Activated CD4-positive, alpha-beta T cell treated with anti-CD3 and anti-CD28 coated beads, Interleukin-2, amount 10 ng/mL, durations not matched to agents 24 days and 14 days (primary cell): ENCODE data around the gene STAT3. TPM values are rescaled to one million over a fixed set of nuclear protein-coding genes. Genes with fewer than 3 reads are reported as not detected.
"Not testable (repeated sequence)": the region's sequence is repeated elsewhere in the genome, so short reads cannot be mapped to it uniquely, and the experiment has no call there.

ENCODE experiments used
- DNase-seq: peaks from one replicate; pipeline ENCODE4 v3.0.0; 2022
- H3K27ac Mint-ChIP-seq: one replicate; pipeline ENCODE4 v1.8.0; 2022; ENCODE audit warnings: mild to moderate bottlenecking, mixed read lengths
- H3K27me3 Mint-ChIP-seq: one replicate; pipeline ENCODE4 v1.8.0; 2022; ENCODE audit warnings: mixed read lengths
- H3K36me3 Mint-ChIP-seq: one replicate; pipeline ENCODE4 v1.8.0; 2022; ENCODE audit warnings: low read depth, mild to moderate bottlenecking, mixed read lengths
- H3K4me1 Mint-ChIP-seq: one replicate; pipeline ENCODE4 v1.8.0; 2021; ENCODE audit warnings: mixed read lengths
- H3K4me3 Mint-ChIP-seq: one replicate; pipeline ENCODE4 v1.8.0; 2022; ENCODE audit warnings: mild to moderate bottlenecking, moderate library complexity, mixed read lengths
- H3K9me3 Mint-ChIP-seq: one replicate; pipeline ENCODE4 v1.8.0; 2021; ENCODE audit warnings: mixed read lengths
- intact Hi-C: fragments of 100-400 bp; cut with micrococcal nuclease; formaldehyde crosslinking; loops from one replicate; pipeline ENCODE4 v1.15.1; 2023
- total RNA-seq: library from RNA; stranded (reverse); gene quantifications from 2 replicates; pipeline ENCODE4 v1.2.3, GENCODE V29; 2022

STAT3 gene
- total RNA-seq, 1 donor from 2014 or later, result 252 TPM

DNA sequence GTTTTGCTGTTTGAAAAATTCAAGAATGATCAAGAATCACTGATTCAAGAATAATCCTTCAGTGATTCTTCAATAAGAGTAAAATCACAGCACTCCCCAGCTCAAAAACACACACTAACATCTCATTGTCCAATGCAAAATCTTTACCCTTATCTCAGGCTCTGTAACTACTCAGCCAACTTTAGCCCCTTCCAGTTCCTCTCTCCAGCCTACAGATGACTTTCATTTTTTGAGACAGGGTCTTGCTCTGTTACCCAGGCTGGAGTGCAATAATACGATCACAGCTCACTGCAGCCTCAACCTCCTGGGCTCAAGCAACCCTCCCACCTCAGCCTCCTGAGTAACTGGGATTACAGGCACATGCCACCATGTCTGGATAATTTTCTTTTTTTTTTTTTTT, 25.0 kb downstream of the STAT3 start:
- DNase-seq, result no peak
- intact Hi-C loops, result no loop called here
- Mint-ChIP-seq H3K4me3 (peak overlapping the region; percentile 64), H3K4me1 (peaks cover 69% of the 10 kb centered on the region), H3K36me3 (peaks cover 62% of the 10 kb centered on the region), H3K27me3 (no peaks in the 10 kb centered on the region), H3K27ac (peak overlapping the region; percentile 92), H3K9me3 (peaks cover 16% of the 10 kb centered on the region)

GRCh38 chr17:42362245-42362961, 25.8 kb downstream of the STAT3 start:
- H3K27me3 Mint-ChIP-seq, result no peaks in the 10 kb centered on the region
- intact Hi-C loops, result loop anchor here (1.0 kb wide), 1 partner anchor 26 kb away; the partner anchor contains the start of gene STAT3
- H3K36me3 Mint-ChIP-seq, result peaks cover 61% of the 10 kb centered on the region
- peaks cover 16% of the 10 kb centered on the region for H3K9me3 Mint-ChIP-seq
- H3K27ac Mint-ChIP-seq, result peak overlapping the region; percentile 92
- peaks cover 68% of the 10 kb centered on the region for H3K4me1 Mint-ChIP-seq
- no peak for DNase-seq
- peak overlapping the region; percentile 67 for H3K4me3 Mint-ChIP-seq

- Mint-ChIP-seq H3K4me1 (peaks cover 68% of the 10 kb centered on the region), H3K9me3 (peaks cover 16% of the 10 kb centered on the region), H3K36me3 (peaks cover 60% of the 10 kb centered on the region), H3K27me3 (no peaks in the 10 kb centered on the region), H3K27ac (peak overlapping the region; percentile 92), H3K4me3 (peak overlapping the region; percentile 67)
- intact Hi-C loops, result loop anchor here (1.0 kb wide), 2 partner anchors 20 to 27 kb away; partner anchors contain the start of gene STAT3
- peak; percentile 76 for DNase-seq
These were observed 26.5 kb downstream of the STAT3 start for GRCh38 chr17:42361781-42362186.

DNA sequence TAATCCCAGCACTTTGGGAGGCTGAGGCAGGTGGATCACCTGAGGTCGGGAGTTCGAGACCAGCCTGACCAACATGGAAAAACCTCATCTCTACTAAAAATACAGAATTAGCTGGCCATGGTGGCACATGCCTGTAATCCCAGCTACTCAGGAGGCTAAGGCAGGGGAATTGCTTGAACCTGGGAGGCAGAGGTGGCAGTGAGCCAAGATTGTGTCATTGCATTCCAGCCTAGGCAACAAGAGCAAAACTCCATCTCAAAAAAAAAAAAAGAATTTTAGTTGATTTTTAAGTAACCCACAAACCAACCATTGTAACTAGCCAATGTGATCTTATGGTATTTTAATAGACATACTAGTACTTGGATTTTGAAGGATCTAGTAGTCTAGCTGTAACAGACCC, 27.9 kb downstream of the STAT3 start:
- intact Hi-C loops, H3K27me3 Mint-ChIP-seq, DNase-seq, H3K4me3 Mint-ChIP-seq: not testable (repeated sequence)
- Mint-ChIP-seq H3K27ac (peak overlapping the region; percentile 45), H3K9me3 (peaks cover 16% of the 10 kb centered on the region), H3K4me1 (peaks cover 65% of the 10 kb centered on the region), H3K36me3 (peaks cover 57% of the 10 kb centered on the region)

DNA sequence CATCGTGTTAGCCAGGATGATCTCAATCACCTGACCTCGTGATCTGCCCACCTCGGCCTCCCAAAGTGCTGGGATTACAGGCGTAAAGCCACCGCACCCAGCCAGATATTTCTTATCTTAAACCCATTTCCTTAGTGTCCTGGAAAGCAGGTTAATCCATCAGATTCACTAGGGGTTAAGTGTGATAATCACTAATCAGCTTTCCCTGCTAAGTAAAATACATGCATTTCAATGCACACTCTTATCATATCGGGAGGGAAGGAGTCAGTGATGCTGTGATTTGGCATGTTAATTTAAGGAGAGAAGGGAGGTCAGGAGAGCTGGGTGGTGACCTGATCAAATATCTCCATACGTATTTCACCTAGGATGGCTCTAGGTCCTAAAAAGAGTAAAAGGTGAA, 29.1 kb downstream of the STAT3 start:
- Mint-ChIP-seq H3K4me3 (no peak overlapping the region), H3K9me3 (peaks cover 16% of the 10 kb centered on the region), H3K4me1 (peaks cover 57% of the 10 kb centered on the region), H3K36me3 (peaks cover 48% of the 10 kb centered on the region), H3K27me3 (no peaks in the 10 kb centered on the region), H3K27ac (peak overlapping the region; percentile 67)
- intact Hi-C loops, result no loop called here
- no peak for DNase-seq

DNA sequence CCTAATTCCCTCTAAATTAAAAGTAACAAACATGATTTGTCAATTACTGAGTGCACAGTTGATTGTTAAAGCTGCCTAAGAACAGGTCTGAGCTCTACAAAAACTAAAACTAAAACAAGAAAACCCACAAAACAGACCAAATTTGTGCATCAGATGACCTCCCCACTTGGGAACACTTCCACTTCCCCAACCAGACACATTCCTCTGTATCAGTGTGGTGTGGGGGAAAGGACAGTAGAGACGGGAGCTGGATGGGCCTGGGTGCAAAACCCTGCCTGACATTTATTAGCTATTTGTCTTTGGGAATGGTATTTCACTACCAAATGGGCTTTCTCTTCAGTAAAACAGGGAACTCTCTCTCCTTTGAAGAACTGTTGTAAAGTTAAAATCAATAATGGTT, 29.8 kb downstream of the STAT3 start:
- H3K9me3 Mint-ChIP-seq, result peaks cover 12% of the 10 kb centered on the region
- H3K4me3 Mint-ChIP-seq, result no peak overlapping the region
- H3K27ac Mint-ChIP-seq, result peak overlapping the region; percentile 67
- peaks cover 43% of the 10 kb centered on the region for H3K36me3 Mint-ChIP-seq
- no peak for DNase-seq
- intact Hi-C loops, result no loop called here
- no peaks in the 10 kb centered on the region for H3K27me3 Mint-ChIP-seq
- peaks cover 54% of the 10 kb centered on the region for H3K4me1 Mint-ChIP-seq

DNA sequence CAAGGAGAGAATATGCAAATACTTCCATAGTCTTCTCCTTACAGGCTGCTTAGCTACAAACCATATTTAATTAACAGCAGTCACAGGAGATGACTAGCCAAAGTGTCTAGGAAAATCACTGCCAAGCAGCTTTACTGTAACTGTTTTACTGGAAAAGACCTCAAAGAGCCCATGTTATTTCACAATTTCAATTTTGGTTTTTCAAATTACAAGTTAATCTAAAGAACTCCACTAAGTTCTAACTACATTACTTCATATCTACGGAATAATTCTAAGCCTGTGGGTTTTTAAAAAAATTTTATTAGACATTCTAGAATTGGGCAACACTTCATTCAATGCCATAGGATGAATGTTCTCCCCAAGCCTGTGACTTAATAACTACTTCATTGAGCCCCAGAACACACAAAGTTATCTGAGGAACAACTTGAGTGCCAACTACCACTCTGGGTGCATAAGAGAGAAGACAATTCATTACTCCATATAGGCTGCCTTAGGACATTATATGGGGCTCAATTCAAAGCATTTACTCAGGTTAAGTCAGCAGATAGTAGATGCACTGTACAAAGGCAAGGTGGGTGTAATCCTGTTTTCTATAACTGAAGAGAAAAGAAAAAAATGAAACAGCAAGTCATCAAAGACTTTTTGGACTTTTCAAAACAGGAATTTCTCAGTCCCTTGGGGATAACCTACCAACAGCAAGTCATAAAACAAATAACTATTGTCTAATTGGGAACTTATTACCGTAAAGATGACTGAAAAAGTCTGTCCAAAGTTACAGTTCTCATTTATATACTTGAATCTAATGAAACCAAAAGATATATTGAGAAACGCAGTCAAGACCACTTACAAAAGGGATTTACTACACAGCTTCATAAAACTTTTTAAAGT, 33.0 kb downstream of the STAT3 start:
- Mint-ChIP-seq H3K27ac (peak overlapping the region; percentile 39), H3K27me3 (no peaks in the 10 kb centered on the region), H3K9me3 (no peaks in the 10 kb centered on the region), H3K4me3 (peak overlapping the region; percentile 38), H3K4me1 (peaks cover 39% of the 10 kb centered on the region), H3K36me3 (peaks cover 25% of the 10 kb centered on the region)
- DNase-seq, result no peak
- intact Hi-C loops, result no loop called here

DNA sequence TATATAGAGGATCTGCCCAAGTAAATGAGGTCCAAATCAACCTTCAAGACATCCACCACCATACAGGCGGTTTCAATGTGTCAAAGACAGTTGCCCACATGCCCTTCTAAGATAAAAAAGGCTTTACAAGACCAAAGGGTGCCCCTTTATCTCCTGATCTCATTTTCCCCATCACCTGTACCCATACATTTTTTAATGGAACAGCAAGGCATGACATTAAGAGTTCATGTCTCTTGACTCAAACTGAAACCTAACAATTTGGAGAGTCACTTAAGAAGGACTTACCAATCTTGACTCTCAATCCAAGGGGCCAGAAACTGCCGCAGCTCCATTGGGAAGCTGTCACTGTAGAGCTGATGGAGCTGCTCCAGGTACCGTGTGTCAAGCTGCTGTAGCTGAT, 40.1 kb downstream of the STAT3 start:
- H3K36me3 Mint-ChIP-seq, result peaks cover 56% of the 10 kb centered on the region
- intact Hi-C loops, result no loop called here
- no peaks in the 10 kb centered on the region for H3K27me3 Mint-ChIP-seq
- peak overlapping the region; percentile 76 for H3K27ac Mint-ChIP-seq
- peaks cover 7% of the 10 kb centered on the region for H3K9me3 Mint-ChIP-seq
- peak overlapping the region; percentile 35 for H3K4me3 Mint-ChIP-seq
- H3K4me1 Mint-ChIP-seq, result peaks cover 34% of the 10 kb centered on the region
- DNase-seq, result no peak

DNA sequence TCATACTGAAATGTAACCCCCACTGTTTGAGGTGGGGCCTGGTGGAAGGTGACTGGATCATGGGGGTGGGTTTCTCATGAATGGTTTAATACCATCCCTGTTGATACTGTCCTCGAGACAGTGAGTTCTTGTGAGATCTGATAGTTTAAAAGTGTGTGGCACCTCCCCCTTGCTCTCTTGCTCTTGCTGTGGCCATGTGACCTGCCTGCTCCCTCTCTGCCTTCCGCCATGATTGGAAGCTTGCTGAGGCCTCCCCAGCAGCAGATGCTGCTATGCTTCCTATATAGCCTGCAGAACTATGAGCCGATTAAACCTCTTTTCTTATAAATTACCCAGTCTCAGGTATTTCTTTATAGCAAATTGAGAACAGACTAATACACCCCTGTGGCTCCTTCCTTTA, 40.6 kb downstream of the STAT3 start:
- Mint-ChIP-seq H3K4me3 (no peak overlapping the region), H3K27ac (peak overlapping the region; percentile 76), H3K9me3 (peaks cover 7% of the 10 kb centered on the region), H3K36me3 (peaks cover 60% of the 10 kb centered on the region), H3K27me3 (no peaks in the 10 kb centered on the region), H3K4me1 (peaks cover 38% of the 10 kb centered on the region)
- intact Hi-C loops, result no loop called here
- DNase-seq, result no peak

- Mint-ChIP-seq H3K4me3 (no peak overlapping the region), H3K9me3 (peaks cover 7% of the 10 kb centered on the region), H3K4me1 (peaks cover 38% of the 10 kb centered on the region), H3K36me3 (peaks cover 62% of the 10 kb centered on the region), H3K27me3 (no peaks in the 10 kb centered on the region), H3K27ac (peak overlapping the region; percentile 76)
- DNase-seq, result no peak
- intact Hi-C loops, result no loop called here
These were observed 41.0 kb downstream of the STAT3 start for GRCh38 chr17:42347198-42347597.

- peaks cover 43% of the 10 kb centered on the region for H3K4me1 Mint-ChIP-seq
- H3K27ac Mint-ChIP-seq, result peak overlapping the region; percentile 73
- intact Hi-C loops, result no loop called here
- no peaks in the 10 kb centered on the region for H3K27me3 Mint-ChIP-seq
- H3K9me3 Mint-ChIP-seq, result peaks cover 7% of the 10 kb centered on the region
- peaks cover 65% of the 10 kb centered on the region for H3K36me3 Mint-ChIP-seq
- H3K4me3 Mint-ChIP-seq, result no peak overlapping the region
- DNase-seq, result no peak
These were observed 41.8 kb downstream of the STAT3 start for GRCh38 chr17:42346481-42346880.

DNA sequence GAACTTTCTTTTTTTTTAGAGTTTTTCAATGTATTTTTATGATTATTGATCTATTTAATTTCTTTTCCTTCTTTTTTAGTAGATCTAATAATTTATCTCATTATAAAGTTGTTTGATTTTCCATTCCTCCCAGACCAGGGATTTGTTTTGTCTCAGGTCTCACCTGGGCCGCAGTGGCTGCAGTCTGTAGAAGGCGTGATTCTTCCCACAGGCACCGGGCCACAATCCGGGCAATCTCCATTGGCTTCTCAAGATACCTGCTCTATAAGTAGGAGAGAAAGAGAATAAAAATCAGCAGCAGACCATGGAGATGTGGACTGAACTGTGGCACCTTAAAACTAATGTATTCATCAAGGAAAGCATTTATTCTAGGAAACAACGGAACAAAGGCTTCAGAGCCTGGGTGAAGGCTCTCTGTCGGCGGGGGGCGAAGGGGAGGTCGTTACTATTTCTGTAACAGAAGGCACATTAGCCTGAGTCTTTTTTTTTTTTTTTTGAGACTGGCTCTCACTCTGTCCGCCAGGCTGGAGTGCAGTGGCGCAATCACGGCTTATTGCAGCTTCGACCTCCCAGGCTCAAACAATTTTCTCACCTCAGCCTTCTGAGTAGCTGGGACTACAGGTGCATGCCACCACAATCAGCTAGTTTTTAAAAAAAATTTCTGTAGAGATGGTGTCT, 42.7 kb downstream of the STAT3 start:
- H3K4me1 Mint-ChIP-seq, result peaks cover 52% of the 10 kb centered on the region
- H3K4me3 Mint-ChIP-seq, result no peak overlapping the region
- peaks cover 74% of the 10 kb centered on the region for H3K36me3 Mint-ChIP-seq
- DNase-seq, result no peak
- no peaks in the 10 kb centered on the region for H3K27me3 Mint-ChIP-seq
- intact Hi-C loops, result no loop called here
- H3K27ac Mint-ChIP-seq, result no peak overlapping the region
- H3K9me3 Mint-ChIP-seq, result peaks cover 7% of the 10 kb centered on the region

- Mint-ChIP-seq H3K9me3 (peaks cover 1% of the 10 kb centered on the region), H3K27ac (peak overlapping the region; percentile 99), H3K36me3 (peaks cover 78% of the 10 kb centered on the region), H3K4me1 (peaks cover 51% of the 10 kb centered on the region), H3K27me3 (no peaks in the 10 kb centered on the region), H3K4me3 (peak overlapping the region; percentile 75)
- DNase-seq, result peak; percentile 84
- intact Hi-C loops, result loop anchor here (1.0 to 5.0 kb wide), 2 partner anchors 22 to 115 kb away; partner anchors contain the start of gene ATP6V0A1
These were observed 45.8 kb downstream of the STAT3 start for GRCh38 chr17:42342242-42343008.
